Embryonic facial prominence (tissue), 1 donor: ENCODE measurements around the gene LNPEP.

Source experiments
- DNase-seq: peaks from one replicate; pipeline ENCODE4 v3.0.0-alpha.2; 2016; ENCODE audit errors: extremely low spot score

Gene LNPEP

DNA sequence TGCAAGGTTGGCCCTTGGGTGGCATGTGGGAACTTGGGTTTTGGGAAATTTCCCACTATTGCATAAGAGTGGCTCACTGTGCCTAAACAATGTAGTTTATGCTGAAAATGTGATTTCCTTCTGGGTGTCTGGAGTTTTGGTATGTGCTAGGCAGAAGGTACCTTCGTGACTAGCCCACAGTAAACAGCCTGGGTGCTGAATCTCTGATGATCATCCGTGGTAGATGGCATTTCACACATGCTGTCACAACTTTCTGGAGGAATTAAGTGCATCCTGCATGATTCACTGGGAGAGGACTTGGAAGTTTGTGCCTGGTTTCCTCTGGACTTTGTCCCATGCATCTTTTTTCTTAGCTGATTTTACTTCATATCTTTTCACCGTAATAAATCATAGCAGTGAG lies 64.5 kb downstream of the LNPEP start:
- DNase-seq: no peak

DNA sequence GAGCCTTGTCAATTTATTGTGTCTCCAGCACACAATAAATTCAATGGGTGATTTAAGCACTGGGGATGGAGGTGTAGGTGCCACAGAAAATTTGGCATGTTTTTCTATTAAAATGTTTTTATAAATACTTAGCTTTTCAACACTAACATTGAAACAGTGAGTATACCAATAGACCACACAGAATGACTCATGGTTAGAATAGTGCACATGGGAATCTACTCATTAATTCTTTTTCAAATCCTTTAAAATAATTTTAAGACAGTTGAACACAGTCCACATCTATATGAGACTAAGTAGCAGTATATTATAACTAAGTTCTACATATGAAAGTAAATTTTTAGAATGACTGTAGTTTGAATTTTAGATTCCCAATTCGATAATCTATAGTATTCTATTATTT lies 67.1 kb downstream of the LNPEP start:
- no peak for DNase-seq

DNA sequence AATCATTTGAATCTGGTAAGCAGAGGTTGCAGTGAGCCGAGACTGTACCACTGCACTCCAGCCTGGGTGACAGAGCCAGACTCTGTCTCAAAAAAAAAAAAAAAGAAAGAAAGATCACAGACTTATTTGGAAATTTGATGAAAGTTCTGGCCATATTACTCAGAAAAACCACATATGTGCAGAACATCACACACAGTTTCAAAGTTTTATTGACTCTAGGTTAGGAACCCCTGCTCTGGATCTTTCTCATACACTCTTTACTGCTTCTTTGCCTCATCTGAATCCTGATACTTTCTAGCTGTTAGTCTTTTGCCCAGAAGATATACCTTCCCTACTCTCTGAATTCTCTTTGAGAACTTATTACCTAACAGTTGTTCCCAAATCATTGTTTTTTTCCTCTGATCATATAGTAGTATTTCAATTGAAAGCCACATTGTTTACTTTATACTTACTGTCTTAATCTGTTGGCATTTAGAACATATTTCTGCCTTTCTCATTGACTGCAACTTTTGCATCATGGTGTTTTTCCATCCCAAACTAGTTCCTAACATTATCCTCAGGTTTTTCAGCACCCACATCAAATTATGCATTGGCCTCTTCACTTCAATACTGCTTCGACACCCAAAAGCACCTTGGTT lies 68.7 kb downstream of the LNPEP start:
- no peak for DNase-seq

DNA sequence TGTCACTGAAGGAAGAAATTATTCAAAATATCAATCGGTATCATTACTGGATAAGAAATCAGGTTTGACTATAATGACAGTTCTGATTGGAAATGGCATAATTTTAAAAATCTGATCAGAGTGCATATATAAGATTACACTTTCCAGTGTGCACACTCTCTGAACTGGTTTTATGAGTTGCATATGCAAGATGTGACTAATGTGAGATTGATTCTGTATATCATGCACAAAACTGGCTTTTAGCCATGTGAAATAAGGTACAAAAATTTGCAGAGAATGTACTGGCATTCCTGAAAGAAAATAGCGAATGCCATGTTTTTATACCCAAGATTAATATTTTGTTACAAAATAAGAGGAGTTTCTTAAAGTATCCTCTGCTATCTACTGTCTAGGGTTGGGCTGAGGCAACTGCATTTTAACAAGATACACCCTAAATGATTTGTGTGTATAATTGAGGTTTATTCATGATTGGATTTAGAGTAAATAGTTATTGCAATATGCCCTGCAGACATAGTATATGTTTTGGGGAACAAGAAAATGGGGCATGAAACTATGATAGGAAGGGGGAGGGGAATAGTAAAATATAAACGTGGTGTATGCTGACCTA lies 70.7 kb downstream of the LNPEP start:
- DNase-seq: no peak

DNA sequence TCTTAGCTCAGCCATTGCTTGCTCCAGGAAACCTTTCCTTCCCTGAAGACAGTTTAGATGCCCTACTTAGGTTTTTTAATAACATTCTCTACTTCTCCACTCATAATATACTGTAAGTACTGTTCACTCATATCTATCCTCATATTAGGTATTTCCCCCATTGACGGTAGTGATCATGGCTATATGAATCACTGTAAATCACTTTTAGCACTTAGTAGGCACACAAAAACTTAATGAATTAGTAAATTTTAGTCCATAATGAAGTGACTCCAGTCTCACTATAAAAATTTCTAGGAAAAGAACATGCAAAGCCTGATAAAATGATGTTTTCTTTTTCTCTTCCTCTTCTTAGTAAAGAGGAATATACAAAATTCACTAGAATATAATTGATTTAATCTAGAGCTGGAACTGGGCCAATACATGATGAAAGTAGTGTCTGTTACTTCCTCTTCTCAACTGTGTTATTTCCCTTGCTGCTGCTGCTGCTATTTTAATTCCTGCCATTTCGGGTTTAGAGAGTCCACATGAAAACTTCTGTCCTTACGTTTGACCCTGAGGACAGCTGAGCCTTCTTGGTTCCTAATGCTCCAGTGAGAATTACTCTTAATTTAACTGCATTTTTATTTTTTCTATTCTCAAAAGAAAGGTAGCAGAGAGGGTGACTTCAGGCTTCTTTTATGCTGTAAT lies 73.5 kb downstream of the LNPEP start:
- DNase-seq: no peak

DNA sequence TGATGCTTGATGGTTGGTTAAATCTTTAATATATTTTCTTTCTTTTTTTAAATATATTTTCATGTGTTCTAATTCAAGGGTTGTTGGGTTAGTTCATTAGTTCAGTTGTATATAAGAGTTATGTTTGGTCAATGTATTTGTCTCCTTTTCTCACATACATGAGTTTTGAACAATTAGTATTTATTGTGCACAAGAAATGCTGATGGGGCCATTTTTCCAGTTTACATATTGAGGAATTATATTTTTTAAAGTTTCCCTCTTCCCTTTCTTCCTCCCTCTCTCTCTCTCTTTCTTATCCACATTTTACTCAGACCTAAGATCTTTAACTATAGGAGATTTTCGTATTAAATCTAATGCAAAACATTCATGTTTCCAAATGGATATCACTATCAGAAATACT lies 74.0 kb downstream of the LNPEP start:
- DNase-seq: no peak

DNA sequence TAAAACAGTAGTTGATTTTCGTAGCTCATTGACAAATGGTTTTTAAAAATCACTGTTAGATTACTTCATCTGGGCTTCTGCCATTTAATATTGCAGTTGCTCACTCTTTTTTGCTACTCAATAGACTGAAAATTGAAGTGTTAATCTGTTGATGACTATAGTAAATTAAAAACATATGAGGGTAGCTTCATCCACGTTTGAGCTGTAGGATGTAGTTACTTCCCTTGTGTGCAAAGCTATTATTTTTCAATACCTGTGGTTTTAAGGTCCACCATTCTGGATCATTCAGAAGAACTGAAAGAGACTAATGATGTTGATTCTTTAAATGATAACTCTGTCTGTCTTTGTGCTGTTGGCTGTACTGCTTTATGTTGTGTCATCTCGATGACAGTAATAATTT lies 74.7 kb downstream of the LNPEP start:
- DNase-seq: no peak

DNA sequence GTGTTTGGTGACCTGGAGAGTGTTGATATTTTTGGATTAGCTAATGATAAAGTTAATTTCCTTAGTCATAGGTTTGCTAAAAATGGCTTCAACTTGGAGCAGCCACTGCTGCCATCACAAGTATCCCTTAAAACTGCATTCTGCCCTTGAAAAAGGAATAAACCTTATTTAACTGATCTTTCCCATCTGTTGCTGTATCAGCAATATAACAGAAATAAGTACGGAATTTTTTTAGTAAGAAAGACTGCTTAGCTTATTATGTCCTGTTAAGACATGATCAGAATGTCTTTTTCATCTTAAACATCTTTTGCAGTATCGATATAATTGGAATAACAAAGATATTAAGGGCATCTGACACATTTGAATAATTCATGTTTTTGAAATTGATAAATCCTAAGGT lies 75.7 kb downstream of the LNPEP start:
- no peak for DNase-seq

DNA sequence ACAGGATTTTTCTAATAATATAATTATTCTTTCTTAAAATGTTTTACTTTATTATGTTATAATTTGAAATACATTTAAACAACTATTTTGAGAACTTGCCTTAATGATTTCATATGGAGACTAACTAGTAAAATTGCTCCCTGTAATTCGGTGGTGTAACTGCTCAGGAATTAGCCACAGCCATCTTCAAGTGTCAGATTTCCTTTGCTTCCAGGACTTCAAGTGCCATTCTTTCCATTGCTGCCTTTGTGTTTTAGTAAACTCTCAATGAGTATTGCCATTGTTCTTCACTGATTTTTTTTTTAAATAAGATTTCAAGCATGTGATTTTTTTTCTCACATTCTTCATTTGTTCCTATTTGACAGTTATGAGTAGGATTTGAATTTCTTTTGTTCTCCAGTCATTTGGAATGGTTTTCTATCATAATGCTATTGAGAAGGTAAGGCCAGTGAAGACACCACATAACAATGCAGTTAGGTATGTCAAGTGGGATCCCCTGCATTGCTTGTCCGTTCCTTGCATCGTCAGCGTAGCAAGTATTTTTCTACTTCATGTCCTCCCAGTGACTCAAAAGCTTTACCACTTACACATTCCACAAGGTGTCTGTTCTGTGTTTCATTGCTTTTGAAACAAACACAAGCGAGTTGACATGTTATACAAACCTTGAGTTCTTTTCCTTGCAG lies 83.7 kb downstream of the LNPEP start:
- DNase-seq: no peak

DNA sequence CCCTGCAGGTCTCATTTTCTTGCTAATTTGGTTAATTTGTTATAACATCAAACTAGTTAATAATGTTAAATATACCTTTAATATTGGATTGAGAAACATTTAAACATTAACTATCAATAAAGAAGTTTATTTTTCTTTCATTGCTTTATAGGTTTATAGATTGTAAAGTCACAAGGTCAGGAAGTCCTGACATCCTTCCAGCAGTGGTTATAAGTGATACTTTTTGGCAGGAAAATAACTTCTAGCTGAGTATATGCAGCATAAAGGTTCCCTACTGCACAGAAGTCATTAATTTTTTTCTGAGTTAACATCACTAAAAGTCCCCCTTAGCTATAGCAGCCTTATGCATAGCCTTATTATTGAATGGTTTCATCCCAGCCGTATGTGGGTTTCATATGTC lies 85.5 kb downstream of the LNPEP start:
- DNase-seq: no peak

DNA sequence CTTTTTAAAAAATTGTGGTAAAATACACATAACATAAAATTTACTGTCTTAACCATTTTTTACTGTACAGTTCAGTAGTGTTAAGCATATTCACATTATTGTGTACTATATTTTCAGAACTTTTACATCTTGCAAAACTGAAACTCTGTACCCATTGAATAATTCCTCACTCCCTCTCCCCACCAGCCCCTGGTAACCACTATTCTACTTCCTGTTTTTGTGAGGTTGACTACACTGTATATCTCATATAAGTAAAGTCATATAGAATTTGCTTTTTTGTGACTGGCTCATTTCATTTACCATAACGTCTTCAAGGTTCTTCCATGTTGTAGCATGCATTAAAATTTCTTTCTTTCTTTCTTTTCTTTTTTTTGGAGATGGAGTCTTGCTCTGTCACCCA lies 87.0 kb downstream of the LNPEP start:
- no peak for DNase-seq

DNA sequence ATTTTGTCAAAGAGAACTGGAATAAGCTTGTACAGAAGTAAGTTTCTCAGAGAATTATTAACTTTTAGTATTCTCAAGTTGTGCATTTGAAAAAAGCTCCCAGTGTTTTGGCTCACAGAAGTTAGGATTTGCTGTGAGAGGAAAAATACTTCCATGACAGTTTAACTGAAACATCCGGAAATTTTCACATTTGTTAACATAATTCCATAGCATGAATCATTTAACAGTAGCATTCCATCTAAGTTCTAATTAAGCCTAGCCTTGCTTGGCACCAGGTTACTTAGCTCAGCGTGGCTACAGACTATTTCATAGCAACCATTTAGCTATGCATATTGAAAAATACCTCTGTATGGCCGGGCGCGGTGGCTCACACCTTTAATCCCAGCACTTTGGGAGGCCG lies 90.8 kb downstream of the LNPEP start:
- no peak for DNase-seq

DNA sequence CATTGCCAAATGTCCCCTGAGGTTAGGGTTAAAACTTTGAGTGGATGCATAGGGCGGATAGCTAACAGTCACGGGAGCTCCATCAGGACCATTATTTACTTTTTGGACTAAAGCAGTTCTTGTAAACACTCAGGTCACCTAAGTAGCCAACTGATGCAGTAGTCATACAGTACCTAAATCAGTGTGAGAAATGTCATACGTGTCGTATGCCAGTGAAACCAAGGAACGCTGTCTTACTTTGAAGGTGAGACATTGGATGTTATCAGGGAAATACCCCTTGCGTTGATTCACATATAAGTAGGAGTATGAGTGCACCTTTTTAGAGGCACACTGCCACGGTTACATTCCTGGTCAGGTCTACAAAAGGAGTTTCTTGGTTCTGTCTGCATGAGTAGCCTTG lies 101.9 kb downstream of the LNPEP start:
- no peak for DNase-seq

DNA sequence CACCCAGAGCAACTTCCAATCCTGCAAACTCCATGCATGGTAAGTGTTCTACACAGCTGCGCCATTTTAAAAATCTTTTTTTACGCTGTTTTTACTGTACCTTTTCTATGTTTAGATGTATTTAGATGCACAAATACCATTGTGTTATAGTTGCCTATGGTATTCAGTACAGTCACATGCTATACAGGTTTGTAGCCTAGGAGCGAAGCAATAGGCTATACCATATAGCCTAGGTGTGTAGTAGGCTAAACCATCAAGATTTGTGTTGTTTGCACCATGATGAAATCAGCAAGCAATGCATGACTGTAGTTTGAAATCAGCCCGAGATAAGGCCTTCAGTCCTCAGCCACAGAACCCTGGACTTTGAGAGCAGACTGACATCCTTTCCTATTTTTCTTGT lies 105.4 kb downstream of the LNPEP start:
- DNase-seq: no peak

DNA sequence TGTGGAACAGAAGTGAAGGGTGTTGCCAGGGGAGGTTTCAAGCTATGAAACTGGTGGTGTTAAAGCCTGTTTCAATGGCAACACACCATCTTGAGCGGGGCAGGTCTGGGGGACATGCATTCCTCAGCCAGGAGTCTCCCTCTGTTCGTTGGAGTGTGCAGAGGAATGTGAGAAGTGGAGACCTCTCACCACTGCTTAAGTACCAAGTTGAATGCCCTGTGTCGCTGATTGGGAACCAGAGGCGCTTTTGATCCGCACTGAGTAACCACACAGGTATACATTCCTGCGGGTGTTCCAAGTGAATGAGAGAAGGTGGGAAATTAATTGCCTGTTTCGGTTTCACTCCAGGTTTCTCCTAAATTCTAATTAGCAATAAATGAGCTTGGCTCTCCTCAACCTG lies 107.1 kb downstream of the LNPEP start:
- no peak for DNase-seq

DNA sequence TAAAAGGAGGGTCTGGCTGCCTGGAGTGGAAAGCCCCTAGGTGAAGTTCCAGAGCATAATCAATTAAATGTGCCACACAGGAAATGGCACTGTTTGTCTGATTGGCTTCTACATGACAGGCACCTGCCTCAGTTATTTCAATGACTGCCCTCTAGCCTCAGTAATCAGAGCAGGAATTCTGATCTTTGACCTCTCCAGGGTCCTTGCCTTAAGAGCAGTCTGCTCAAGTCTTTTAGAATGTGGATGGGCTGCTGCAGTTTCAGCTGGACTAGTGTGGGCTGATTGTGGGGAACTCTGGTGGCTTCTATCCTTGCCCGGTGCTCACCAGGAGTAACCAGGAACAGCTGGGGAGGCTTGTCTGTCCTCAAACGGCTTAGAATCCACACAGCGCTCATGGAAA lies 107.6 kb downstream of the LNPEP start:
- DNase-seq: no peak

DNA sequence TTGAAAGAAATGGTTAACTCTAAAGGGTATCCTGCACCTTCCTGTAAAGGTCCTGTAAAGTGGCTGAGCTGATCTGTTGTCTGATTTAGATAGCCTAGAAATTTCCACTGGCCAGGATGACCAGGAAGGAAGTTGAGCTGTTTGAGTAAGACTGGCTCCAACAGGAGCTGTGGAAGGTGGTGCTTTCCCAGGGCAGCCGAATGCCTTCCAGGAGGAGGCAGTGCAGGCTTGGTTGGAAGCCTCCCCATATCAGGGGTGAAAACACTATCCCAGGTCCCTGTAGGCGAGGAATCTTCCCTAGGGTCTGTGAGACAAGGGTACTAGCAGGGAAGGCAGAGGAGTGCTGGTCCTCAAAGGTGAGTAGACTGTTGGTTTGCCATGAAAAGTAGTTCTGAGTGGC lies 108.2 kb downstream of the LNPEP start:
- no peak for DNase-seq

DNA sequence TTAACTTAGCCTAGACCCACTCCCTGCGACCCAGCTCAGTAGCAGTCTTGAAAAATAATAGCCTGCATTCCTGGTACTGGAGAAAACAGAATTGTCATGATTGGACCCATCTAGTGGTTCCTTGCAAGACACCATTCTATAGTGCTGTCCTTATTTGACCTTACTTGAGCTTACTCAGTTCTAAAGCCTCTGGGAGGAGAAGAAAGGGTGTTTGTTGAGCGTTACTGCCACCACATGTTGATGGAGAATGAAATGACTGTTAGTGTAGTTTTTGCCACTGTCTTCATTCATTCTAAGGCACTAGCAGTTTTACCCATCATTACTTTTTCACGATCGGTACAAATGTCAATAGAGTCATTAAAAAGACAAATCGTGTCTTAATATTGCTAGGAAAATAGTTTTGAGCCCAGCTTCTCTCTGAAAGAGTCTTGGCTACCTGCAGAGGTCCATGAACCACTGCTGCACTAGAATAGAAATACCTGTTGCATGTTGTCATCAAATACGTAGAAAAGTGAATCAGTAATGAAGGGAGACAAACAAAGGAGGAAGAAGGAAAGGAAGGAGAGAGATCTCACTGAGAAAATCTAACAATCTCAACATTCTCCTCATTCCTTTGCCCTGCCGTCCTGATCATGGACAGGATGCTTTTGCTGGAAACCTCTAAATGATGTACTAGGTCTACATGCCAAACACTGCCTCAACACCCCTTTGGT lies 110.5 kb downstream of the LNPEP start:
- DNase-seq: no peak

DNA sequence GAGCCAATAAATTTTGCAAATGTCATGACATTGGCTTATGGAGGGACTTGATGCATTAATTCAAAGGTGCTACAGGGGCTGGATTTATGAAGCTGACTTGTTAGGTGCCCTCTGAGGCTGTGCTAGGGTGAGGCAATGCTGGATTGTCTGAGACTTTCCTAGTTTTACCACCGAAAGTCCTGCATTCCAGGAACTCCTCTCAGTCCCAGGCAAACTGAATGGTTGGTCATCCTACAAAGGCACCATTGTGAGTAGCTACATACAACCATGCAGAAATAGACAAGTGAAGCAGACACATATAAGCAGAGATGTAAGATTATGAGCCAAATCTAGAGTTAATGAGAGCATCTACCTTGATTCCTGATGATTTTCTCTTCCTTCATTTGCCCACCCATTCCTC lies 111.2 kb downstream of the LNPEP start:
- no peak for DNase-seq

DNA sequence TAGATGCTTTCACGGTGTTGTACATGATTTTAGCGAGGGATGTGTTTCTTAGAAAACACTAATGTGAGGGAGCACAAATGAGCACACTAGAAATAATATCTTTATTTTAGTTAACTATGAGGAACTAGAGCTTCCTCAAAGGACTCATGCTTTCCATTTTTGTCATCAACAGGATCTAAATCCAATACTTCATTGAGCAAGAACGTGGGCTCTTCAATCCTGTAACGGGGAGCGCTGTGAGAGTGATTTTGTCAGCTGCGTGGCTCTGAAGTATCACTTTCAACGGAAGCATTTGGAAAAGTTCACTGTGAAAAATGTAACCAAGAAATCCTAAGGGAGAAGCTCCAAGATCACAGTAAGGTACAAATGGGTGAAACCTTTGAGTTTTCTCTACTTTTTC lies 113.3 kb downstream of the LNPEP start:
- no peak for DNase-seq

DNA sequence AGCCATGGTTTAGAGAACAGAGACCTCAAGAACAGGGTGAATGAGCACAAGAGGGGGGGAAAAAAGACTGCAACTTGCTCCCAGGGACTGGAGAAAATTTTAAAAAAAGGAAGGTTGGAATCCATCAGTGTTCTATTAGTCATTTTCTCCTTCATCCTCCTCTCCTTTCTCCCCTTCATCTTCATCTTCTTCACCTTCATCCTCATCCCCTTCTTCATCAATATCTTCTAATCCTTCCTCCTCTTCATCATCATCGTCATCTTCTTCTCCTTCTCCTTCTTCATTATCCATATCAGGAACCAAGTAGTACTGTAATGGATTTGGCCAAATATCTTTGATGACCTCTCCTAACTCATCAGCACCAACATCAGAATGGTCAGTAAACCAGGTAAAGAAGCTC lies 120.4 kb downstream of the LNPEP start:
- DNase-seq: no peak

DNA sequence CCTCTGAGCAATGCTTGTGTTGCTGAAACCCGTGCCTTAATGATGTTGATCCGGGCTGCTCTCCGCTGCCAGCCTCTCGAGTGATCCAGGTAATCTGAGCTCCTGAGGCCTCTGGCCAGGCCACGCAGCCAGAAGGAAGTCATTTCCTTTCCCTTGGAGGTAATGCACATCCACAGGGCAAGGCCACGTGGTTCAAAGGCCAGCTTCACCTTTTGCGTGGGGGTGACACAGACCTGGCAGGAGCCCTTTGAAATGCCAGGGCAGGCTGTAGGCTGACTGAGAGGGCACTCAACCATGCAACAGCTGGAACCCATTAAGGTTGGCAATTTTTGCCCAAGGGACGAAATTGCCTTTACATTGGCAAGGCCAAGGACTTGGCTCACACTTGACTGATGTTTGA lies 126.2 kb downstream of the LNPEP start:
- no peak for DNase-seq
